Spleen (tissue), 7 donors: ENCODE data around the gene ONECUT3.
"Not testable (repeated sequence)": the region's sequence is repeated elsewhere in the genome, so short reads cannot be mapped to it uniquely, and the experiment has no call there.

Source experiments
- POLR2A ChIP-seq, 3 donors: fragments of 450-650 bp; IDR thresholded peaks; one replicate each; pipeline ENCODE4 v1.5.1; 2017; ENCODE audit warnings: antibody characterized with exemption in 3 of 3, mild to moderate bottlenecking in 1 of 3
- POLR2AphosphoS5 ChIP-seq, 3 donors: sonication (generic); formaldehyde crosslinking; IDR thresholded peaks; one replicate each; pipeline ENCODE4 v1.5.1; 2017; ENCODE audit warnings: antibody characterized with exemption in 3 of 3
- TF ChIP-seq, protein P1 (sequence below), 11 experiments: fragments of 200-600 bp in 7 of 11; fragments of 450-650 bp in 4 of 11; sonication (generic) in 4 of 11; IDR thresholded peaks in 8 of 11; conservative IDR thresholded peaks in 3 of 11; 1 replicate in 7 of 11; 2 replicates in 4 of 11; pipeline versions ENCODE4 v1.4.0 to v1.8.0; 2016 to 2021; ENCODE audit warnings: antibody characterized with exemption in 11 of 11, inconsistent platforms in 4 of 11, mild to moderate bottlenecking in 1 of 11
- donor health status: DM: no; HTN: no; CAD: no; lungs with moderate emphysema.
- donor health status: DM: no; HTN: no; CAD: no.
- donor health status: DM: no; HTN: no; CAD: no.

DNA sequence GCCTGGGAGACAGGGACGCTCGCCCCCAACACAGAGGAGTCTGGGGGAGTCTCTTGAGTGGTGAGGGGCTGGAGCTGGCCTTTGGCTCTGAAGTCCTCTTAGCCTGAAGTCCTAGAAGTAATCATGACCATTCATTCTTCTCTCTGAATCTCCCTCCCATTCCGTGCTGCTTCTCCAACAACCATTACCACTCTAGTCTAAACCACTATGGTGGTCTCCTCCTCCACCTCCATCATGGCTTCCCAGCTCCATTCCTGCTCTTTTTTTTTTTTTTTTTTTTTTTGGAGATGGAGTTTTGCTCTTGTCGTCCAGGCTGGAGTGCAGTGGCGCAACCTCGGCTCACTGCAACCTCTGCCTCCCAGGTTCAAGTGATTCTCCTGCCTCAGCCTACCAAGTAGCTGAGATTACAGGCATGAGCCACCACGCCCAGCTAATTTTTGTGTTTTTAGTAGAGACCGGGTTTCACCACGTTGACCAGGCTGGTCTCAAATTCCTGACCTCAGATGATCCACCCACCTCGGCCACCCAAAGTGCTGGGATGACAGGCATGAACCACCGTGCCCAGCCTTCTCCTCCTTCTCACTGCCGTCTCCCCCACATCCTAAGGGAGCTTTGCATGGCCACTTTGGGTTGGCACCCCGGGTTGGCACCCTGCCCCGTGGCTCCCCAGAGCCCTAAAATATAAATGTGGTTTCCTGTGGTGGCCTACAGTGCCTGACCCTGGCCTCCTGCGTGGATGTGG, 7.7 kb downstream of the ONECUT3 start:
- TF ChIP-seq, protein P1, sequence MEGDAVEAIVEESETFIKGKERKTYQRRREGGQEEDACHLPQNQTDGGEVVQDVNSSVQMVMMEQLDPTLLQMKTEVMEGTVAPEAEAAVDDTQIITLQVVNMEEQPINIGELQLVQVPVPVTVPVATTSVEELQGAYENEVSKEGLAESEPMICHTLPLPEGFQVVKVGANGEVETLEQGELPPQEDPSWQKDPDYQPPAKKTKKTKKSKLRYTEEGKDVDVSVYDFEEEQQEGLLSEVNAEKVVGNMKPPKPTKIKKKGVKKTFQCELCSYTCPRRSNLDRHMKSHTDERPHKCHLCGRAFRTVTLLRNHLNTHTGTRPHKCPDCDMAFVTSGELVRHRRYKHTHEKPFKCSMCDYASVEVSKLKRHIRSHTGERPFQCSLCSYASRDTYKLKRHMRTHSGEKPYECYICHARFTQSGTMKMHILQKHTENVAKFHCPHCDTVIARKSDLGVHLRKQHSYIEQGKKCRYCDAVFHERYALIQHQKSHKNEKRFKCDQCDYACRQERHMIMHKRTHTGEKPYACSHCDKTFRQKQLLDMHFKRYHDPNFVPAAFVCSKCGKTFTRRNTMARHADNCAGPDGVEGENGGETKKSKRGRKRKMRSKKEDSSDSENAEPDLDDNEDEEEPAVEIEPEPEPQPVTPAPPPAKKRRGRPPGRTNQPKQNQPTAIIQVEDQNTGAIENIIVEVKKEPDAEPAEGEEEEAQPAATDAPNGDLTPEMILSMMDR (IDR thresholded peaks at IDR 0.05 in 8 of 11, conservative IDR thresholded peaks at IDR 0.05 in 3 of 11), result not testable (repeated sequence)
- TF ChIP-seq POLR2AphosphoS5, POLR2A (IDR thresholded peaks at IDR 0.05): not testable (repeated sequence)
